ENCODE results near the gene PRKN. TPM values are rescaled to one million over a fixed set of nuclear protein-coding genes. Genes with fewer than 3 reads are reported as not detected.

PRKN gene
- total RNA-seq, 1 donor from 2014 or later: 0.79 TPM

DNA sequence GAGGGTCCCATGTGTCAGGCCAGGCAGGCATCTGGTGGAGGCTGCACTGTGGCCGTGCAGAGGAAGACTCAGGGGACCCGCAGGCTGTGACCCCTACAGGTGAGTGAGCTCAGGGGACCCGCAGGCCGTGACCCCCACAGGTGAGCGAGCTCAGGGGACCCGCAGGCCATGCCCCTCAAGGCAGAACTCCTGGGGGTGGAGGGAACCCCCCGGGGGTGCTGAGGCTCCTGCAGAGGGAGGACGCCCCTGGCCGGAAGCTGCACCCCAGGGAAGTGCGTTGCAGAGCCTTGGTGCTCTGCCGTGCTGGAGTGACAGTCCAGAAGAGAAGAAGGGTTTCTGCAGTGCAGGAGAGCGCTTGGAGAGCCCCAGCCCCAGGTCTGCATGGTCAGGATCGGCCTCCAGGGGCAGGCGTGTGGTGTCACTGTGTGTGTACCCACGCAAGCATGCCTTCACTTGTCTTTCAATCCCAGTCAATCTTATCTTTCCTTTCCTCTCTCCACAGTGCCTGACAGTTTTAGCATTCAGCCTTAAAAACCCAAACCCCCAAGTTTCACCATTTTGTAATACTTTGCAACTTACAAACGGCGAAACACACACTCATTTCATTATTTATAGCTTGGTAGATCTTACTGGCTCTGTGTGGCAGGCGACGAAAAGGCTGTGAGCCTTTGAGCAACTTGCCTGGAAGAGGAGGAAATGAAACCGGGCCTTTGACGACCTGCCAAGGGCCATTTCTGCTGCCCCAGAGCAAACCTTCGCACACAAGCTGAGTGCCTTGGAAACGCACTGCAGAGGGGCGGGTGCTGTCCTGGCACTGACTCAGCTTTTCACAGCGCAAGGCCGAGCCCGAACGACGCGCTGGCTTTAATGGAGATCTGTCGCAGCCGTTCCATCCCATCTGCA, 1352.3 kb downstream of the PRKN start:
- FAIRE-seq (no peak), DNase-seq (ENCODE audit: low read depth) (peak; percentile 64)
- peak overlapping the region; percentile 9 for H3K4me3 ChIP-seq (ENCODE audit: low read depth, low read length)

DNA sequence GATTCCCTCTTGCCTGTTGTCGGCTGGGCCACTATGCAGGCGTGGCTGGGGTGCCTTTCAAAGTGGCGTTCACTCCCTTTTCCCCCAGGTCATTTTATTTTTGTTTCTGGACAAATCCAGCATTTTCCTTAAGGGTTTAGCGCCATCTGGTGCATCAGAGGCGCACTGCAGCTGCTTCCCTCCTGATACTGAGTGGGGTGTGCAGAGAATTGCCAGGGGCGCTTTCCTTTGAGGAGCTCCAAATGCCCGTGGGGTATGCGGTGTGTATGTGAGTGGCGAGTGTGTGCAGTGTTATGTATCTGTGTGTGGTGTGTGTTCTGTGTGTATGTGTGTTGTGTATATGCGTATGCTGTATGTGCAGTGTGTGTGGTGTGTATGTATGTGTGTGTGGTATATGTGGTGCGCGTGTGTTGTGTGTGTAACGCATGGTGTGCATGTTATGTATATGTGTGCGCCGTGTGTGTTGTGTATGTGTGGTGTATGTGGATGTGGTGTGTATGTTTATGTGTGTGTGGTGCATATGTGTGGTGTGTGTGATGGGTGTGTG, 1353.6 kb downstream of the PRKN start:
- Histone ChIP-seq H3K27me3 (ENCODE audit: control insufficient read depth, insufficient read depth, low read length) (no peaks in the 10 kb centered on the region), H3K36me3 (ENCODE audit: control insufficient read depth, insufficient read depth, low read length) (no peaks in the 10 kb centered on the region), H3K4me3 (ENCODE audit: low read depth, low read length) (no peak overlapping the region)
- FAIRE-seq (peak; percentile 99), DNase-seq (ENCODE audit: low read depth) (peak; percentile 47)
- TF ChIP-seq, protein P1, sequence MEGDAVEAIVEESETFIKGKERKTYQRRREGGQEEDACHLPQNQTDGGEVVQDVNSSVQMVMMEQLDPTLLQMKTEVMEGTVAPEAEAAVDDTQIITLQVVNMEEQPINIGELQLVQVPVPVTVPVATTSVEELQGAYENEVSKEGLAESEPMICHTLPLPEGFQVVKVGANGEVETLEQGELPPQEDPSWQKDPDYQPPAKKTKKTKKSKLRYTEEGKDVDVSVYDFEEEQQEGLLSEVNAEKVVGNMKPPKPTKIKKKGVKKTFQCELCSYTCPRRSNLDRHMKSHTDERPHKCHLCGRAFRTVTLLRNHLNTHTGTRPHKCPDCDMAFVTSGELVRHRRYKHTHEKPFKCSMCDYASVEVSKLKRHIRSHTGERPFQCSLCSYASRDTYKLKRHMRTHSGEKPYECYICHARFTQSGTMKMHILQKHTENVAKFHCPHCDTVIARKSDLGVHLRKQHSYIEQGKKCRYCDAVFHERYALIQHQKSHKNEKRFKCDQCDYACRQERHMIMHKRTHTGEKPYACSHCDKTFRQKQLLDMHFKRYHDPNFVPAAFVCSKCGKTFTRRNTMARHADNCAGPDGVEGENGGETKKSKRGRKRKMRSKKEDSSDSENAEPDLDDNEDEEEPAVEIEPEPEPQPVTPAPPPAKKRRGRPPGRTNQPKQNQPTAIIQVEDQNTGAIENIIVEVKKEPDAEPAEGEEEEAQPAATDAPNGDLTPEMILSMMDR (IDR thresholded peaks at IDR 0.05; ENCODE audit: insufficient read depth, low read length, severe bottlenecking): peak; percentile 92

More for the DNA sequence above, 1352.3 kb downstream of the PRKN start:
- TF ChIP-seq, protein P1 (IDR thresholded peaks at IDR 0.05; ENCODE audit: insufficient read depth, low read length, severe bottlenecking): peak; percentile 74
- Histone ChIP-seq H3K27me3 (ENCODE audit: control insufficient read depth, insufficient read depth, low read length) (no peaks in the 10 kb centered on the region), H3K36me3 (ENCODE audit: control insufficient read depth, insufficient read depth, low read length) (no peaks in the 10 kb centered on the region)

DNA sequence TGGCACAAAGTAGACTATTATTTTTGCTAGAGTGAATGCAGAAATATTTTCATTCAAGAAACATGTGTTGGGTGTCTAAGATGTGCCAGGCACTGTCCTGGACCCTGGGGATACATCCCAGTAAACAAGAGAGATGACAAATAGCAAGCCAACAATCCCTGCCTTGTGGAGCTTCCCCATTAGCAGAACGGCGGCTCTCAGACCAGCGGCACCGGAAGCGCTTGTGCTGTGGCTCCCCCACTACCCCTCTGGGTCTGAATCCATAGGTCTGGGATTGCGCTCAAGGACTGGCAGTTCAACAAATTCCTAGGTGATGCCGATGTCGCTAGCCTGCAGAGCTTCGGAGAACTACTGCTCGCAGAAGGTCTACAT, 1355.2 kb downstream of the PRKN start:
- H3K36me3 ChIP-seq (ENCODE audit: control insufficient read depth, insufficient read depth, low read length): no peaks in the 10 kb centered on the region
- TF ChIP-seq, protein P1 (IDR thresholded peaks at IDR 0.05; ENCODE audit: insufficient read depth, low read length, severe bottlenecking): no peak
- no peak overlapping the region for H3K4me3 ChIP-seq (ENCODE audit: low read depth, low read length)
- H3K27me3 ChIP-seq (ENCODE audit: control insufficient read depth, insufficient read depth, low read length): no peaks in the 10 kb centered on the region
- FAIRE-seq (no peak), DNase-seq (ENCODE audit: low read depth) (no peak)

DNA sequence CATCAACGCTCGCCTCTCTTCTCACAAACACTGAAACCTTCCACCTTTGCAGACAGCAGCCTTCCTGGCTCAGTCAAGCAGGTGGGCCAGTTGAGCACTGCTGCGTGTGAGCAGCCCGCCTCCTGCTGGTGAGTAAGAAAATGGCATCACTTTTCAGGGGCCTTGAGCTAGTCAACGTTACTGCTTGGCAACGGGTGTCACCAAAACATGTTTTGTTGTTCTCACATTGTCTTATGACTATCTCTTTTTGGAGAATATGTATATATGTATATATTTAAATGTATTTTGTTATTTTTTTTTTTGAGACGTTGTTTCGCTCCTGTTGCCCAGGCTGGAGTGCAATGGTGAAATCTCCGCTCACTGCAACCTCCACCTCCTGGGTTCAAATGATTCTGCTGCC, 1356.7 kb downstream of the PRKN start:
- DNase-seq (ENCODE audit: low read depth) (peak; percentile 68), FAIRE-seq (no peak)
- Histone ChIP-seq H3K27me3 (ENCODE audit: control insufficient read depth, insufficient read depth, low read length) (no peaks in the 10 kb centered on the region), H3K4me3 (ENCODE audit: low read depth, low read length) (no peak overlapping the region), H3K36me3 (ENCODE audit: control insufficient read depth, insufficient read depth, low read length) (no peaks in the 10 kb centered on the region)
- TF ChIP-seq, protein P1 (IDR thresholded peaks at IDR 0.05; ENCODE audit: insufficient read depth, low read length, severe bottlenecking): peak; percentile 95

DNA sequence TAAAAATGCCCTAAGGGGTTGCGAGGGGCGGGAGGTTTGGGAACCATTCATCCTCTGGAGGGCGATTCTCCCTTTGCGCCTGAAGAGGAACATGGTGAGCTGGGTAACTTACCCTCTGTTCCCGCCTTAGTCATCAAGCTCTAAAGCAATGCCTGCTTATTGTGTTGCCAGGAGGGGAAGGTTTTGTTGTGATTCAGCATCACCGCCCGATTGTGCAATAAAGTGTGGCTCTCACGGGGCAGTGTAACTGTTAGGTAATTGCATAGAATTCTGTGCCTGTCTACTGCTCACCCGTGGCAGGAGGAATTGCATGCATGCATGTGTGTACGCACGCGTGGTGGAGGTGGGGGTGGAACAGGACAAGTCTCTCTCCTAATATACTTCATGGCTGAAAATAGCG, 1358.2 kb downstream of the PRKN start:
- no peaks in the 10 kb centered on the region for H3K36me3 ChIP-seq (ENCODE audit: control insufficient read depth, insufficient read depth, low read length)
- DNase-seq (ENCODE audit: low read depth) (peak; percentile 97), FAIRE-seq (peak; percentile 47)
- H3K27me3 ChIP-seq (ENCODE audit: control insufficient read depth, insufficient read depth, low read length): no peaks in the 10 kb centered on the region
- TF ChIP-seq, protein P1 (IDR thresholded peaks at IDR 0.05; ENCODE audit: insufficient read depth, low read length, severe bottlenecking): peak; percentile 10
- H3K4me3 ChIP-seq (ENCODE audit: low read depth, low read length): no peak overlapping the region

Data from bronchial epithelial cell (primary cell).